HG03066 (cell line): ENCODE data around the gene SLC22A16.
"Not testable (repeated sequence)": the region's sequence is repeated elsewhere in the genome, so short reads cannot be mapped to it uniquely, and the experiment has no call there.

Source experiments
- ATAC-seq: cut with Tn5 transposase; IDR thresholded peaks from one replicate; pipeline ENCODE4 v1.9.1; 2021; ENCODE audit warnings: low read depth; ENCODE audit not compliant: unreplicated experiment

The SLC22A16 gene, protein sequence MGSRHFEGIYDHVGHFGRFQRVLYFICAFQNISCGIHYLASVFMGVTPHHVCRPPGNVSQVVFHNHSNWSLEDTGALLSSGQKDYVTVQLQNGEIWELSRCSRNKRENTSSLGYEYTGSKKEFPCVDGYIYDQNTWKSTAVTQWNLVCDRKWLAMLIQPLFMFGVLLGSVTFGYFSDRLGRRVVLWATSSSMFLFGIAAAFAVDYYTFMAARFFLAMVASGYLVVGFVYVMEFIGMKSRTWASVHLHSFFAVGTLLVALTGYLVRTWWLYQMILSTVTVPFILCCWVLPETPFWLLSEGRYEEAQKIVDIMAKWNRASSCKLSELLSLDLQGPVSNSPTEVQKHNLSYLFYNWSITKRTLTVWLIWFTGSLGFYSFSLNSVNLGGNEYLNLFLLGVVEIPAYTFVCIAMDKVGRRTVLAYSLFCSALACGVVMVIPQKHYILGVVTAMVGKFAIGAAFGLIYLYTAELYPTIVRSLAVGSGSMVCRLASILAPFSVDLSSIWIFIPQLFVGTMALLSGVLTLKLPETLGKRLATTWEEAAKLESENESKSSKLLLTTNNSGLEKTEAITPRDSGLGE

DNA sequence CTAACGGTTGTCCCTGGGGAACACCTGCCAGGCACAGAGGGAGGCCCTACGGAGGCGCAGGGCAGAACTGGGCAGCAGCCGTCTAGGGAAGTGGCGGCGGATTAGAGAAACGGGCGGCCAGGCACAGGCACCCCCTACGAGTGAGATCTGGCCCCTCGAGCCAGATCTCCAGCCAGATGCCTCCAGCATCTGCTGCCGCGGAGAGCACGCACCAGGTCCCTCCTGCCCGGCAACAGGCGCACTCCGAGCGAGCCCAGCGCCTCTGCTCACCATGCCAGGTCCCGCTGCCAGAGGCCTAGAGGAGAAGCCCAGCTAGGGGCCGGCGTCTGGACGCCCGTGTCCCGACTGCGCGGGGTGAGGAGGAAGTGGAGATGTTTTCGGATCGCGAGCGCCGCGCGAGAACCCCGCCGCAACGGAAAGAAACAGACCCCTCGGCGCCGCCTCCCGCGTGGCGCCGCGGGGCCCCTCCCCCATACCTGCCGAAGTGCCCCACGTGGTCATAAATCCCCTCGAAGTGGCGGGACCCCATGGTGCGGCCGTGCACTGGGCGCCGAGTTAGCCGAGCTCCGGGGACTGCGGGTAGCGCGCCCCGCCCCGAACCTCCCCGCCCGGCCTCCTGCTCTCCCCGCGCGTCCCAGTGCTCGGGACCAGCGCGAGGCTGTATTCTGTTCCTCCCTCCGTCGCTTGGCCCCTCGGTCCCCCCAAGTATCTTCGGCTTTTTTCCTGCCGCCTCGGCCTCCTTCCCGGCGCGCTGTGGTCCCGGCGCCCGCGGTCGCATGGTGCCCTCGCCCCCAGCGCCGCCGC lies at the start of gene SLC22A16:
TSS of gene SLC22A16 (minus strand) at position 568 of the 804 bp plus-strand sequence. CDS start at position 529, 39 bp downstream.
- ATAC-seq, result no peak

DNA sequence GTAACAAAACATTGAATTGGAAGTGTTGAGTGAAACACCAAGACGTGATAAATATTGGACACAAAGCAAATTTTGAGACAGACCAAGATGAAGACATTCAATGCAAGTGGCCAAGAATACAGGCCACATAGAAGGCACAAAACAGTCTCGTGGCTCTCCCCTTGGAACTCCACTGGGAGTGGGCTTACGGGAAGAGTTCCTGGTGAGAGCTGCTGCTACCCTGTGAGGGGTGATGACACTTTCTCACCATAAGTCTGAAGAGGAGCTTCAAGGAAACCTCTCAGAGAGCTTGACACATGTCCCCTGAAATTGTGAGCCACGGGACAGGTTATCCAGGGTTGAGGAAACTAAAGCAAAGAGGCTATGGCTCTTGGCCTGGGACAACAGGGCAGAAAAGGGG lies 48.6 kb upstream of the SLC22A16 start:
- no peak for ATAC-seq

DNA sequence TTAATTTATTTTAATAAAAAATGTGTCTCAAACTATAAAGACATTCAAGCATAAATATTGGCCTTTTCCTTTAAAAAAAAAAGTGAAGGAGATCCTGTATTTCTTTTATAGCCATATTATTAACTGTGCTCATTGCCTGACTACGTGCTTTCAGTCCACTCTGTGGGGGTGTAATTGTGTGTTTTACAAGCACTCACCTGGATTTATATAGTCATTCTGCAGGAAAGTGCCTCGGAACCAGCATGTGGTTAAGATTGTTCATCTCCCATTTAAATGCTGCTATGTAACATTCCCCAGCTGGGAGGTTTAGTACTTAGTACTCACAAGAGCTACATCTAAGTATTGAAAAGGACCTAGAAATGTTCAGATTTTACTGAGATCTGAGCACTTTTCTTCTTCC lies 47.9 kb upstream of the SLC22A16 start:
- no peak for ATAC-seq

DNA sequence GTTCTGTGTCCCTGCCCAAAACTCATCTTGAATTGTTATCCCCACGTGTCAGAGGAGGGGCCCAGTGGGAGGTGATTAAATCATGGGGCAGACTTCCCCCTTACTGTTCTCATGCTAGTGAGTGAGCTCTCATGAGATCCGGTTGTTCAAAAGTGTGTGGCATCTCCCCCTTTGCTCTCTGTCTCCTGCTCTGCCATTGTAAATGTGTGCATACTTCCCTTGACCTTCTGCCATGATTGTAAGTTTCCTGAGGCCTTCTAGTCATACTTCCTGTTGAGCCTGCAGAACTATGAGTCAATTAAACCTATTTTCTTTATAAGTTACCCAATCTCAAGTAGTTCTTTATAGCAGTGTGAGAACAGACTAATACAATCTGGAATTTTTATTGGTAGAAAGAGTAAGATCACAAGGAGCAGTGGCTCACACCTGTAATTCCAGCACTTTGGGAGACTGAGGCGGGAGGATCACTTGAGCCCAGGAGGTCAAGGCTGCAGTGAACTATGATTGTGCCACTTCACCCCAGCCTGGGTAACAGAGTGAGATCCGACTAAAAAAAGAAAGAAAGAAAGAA lies 47.1 kb upstream of the SLC22A16 start:
- ATAC-seq, result no peak

DNA sequence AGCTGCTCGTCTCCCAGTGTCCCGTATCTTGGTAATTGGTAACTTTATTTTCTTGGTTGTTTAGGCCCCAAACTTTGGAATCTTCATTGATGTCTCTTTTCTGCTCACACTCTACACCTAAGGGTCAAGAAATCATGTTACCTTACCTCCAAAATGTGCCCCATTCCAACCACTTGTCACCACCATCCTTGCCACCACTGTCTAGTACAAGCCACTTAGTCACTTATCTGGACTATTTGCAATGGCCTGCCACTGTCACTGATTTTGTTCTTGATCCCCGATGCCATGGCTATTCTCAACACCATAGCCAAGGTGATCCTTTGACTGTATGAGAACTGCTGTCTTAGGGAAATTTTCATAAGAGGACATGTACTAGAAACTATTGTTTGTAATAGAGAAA lies 46.0 kb upstream of the SLC22A16 start:
- no peak for ATAC-seq

DNA sequence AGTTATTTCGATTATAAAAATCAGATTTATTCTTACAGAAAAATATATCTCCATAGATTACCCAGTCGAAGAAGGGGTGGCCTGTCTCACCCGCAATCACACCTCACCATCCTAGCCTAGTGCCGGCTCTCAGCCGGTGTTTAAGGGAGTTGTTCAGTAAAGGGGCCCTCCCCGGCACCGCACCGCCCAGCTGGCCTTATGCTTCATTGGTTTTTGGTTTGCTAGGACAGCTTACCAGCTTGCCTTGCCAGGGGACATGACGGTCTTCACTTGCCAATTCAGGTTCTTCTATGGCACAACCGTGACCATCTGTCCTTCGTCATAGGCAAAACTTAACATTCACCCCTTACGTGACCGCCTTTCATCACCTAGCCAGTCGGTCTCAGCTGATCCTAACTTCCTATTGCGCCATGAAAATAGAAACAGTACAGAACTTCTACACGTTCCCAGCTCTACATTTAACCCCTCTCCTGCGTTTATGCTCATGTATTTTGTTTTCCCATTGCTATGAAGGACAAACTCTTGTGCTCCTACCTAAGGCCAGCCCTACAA lies 44.7 kb upstream of the SLC22A16 start:
- no peak for ATAC-seq

DNA sequence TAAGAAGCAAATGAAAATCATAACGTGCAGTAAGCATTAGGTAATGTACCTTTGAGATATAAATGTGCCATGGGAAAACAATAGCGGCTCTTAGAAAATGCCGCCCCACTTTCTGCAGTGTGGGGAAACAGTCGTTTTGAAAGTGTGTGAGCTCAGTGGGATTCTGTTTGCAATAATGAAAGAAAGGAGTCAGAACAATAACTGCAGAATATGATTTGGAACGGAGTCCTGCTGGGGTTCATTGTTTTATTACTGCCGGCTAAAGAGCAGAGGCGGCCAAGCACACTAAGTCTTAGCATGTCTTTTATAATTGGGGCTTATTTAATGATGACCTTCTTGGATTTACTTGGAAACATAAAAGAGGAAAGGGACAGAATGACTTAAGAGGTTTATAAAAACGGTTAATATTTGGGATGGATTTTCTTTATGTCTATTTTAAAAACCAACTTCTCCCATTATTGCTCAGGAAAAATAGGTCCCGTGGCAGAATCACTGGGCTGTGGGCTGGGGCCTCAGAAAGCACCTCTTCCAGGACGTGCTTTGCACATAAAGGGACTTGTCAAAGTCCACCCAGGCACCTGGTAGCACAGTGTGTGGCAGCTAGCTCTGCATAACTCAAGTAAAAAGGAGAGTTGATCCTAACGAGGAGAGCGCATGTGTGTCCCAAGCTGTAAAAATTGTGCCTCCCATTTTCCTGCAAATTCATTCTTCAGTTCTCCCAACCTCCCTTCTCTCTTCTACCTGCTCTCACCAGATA lies 44.0 kb upstream of the SLC22A16 start:
- ATAC-seq, result no peak

DNA sequence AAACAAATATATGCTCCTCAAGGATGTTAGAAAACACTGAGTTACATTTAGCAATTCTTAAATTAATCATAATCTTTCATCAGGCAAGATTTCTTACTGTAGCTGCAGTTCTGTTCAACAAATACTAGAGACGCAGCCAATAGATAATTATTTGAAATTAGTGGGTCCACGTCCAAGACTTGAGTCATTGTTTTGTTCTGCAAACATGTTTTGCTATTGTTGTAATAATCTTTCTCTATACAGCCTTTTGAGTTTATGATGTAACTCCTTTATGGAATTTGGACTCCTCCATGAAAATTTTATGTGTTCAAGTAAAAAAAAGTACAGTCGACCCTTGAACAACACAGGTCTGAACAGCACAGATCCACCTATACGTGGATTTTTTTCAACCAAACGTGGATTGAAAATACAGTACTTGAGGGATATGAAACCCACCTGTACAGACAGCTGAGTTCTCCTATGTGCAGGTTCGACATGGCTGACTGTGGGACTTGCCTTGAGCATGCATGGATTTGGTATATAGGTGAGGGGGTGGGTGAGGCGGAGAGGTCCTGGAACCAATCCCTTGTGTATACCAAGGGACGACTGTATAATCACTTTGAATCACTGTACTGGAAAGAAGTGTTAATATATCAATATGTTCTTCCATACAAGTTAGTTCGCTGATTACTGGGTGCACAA lies 41.3 kb upstream of the SLC22A16 start:
- ATAC-seq, result no peak

DNA sequence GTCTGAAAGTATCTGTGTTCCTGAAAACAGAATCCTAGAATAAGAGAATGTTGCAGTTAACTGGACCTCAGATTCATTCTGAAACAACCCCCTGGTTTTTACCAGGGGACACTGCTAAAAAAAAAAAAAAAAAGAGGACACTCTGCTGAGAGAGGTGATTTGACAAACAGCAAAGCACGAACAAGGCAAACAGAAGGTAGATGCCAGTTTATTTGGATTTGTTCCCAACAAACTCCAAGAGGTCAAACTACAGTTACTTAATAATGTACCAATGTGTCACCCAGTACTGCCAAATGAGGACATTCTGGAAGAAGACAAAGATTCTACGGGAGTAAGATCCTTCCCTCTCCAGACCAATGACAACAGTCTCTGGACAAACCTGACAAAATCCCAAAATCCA lies 40.6 kb upstream of the SLC22A16 start:
- no peak for ATAC-seq

DNA sequence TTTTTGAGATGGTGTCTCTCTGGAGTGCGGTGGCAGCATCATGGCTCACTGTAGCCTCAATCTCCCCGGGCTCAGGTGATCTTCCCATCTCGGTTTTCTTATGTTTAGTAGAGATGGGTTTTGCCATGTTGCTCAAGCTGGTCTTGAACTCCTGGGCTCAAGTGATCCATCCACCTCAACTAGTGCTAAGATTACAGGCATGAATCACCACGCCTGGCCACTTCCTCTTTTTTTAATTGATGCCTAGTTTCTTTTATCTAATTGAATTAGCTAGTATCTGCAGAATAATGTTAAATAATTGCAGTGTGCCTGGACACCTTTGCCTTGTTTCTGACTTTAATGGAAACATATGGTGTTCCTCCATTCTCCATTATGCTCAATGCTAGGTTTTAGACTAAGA lies 38.4 kb upstream of the SLC22A16 start:
- ATAC-seq, result no peak

DNA sequence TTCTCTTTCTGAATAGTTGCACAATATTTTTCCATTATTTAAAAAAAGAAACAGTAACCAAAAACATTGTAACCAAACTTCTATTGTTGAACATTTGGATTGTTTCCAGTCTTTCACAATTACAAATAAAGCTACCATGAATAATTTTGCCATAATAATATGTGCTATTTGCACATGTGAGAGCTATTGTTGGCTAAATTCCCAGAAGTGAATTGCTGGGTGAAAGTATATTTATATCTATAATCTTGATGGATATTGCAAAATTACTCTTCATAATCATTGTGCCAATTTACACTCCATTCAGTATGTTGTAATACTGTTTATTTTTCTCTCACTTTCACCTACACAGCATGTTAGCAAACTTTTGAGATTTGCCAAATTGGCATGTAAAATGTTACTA lies 36.6 kb upstream of the SLC22A16 start:
- ATAC-seq, result no peak

DNA sequence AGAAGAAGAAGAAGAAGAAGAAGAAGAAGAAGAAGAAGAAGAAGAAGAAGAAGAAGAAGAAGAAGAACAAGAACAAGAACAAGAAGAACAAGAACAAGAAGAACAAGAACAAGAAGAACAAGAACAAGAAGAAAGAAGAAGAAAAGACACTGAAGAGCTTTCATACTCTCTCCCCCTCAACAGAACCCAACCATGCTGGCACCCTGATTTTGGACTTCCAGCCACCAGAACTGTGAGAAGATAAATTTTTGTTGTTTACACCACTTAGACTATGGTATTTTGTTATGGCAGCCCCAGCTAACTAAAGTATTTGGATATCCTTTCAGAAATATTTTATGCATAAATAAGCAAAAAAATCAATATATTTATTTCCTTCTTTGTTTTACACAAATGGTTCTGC lies 36.1 kb upstream of the SLC22A16 start:
- ATAC-seq, result not testable (repeated sequence)

DNA sequence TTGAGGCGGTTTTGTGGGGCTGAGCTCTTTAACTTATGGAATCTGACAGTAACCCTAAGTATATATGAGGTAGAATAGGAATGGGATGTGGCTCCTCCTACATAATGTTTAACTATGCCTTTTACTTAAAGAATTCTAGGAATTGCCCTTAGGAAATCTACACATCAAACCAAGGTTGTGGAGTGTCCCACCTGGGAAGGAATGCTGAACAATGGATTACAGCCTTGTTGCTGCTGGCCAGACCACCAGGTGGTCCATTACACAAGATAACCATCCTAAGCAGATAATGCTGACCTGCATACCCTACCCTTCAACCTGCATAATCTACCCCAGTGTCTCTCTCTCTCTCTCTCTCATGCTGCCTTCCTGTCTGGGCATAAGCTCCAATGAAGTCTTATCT lies 35.0 kb upstream of the SLC22A16 start:
- ATAC-seq, result no peak

DNA sequence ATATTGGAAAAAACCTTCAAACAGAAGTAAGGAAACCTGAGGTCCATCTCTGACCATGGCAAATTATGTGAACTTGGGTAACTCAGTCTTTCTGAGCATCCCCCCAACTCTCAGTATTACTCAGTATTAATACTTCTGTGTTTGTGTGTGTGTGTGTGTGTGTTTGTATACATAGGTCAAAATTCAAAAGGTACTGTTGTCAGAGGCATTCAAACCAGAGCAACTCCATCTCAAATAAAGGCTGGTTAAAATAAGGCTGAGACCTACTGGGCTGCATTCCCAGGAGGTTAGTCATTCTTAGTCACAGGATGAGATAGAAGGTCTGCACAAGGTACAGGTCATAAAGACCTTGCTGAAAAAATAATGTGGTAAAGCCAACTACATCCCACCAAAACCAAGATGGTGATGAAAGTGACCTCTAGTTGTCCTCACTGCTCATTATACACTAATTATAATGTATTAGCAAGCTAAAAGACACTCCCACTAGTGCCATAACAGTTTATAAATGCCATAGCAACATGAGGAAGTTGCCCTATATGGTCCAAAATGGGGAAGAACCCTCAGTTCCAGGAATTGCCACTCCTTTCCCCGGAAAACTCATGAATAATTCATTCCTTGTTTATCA lies 33.3 kb upstream of the SLC22A16 start:
- ATAC-seq, result no peak

DNA sequence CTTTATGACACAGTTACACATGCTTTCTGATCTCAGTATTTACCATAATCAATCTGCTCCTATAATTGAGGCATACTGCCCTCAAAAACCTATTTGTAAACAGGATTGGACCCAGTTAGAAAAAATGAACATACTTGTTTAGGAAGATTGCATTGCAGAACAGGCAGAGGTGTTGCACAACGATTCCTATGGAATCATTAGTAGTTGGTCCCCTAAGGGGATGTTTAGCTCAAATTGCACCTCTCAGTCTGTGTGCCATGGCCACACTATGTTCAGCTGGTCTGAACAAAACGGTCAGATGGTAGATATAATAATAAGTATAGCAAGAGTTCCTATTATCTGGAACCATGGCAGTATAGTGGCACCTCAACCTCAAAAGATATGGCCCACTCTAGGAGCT lies 28.5 kb upstream of the SLC22A16 start:
- ATAC-seq, result not testable (repeated sequence)

DNA sequence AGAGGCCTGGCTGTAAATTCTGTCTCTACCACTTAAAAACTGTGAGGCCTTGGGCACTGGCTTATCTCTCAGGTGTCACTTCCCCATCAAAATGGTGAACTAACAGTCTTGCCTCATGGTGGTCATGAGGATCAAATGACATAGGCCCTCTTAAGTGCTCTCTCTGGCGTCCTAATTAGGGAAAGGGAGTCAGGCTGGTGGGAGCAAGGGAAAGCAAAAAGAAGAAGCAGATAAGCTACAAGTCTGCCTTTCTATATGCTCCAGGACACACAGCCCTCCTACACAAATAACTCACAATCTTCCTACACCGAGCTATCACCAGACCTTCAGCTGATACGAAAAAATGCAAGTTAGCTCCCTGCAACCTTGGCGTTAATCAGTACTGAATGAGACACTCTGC lies 19.5 kb upstream of the SLC22A16 start:
- no peak for ATAC-seq

DNA sequence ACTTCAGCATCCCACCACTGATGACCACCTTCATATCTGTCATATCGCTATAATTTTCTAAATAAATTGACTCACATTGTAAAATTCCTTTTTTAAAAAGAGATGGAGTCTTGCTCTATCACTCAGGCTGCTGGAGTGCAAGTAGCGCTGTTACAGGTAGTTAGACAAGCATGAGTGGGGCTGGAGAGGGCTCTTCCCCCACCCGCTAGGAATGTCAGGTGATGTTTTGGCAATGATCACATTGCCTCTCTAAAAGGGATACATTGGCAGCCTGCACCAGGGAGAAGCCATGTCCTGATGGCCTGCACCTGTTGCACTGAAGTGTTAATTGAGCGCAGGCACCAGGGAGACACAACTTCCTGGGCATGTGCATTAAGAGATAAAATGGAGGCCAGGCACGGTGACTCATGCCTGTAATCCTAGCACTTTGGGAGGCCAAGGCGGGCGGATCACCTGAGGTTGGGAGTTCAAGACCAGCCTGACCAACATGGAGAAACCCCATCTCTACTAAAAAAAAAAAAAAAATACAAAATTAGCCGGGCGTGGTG lies 16.9 kb upstream of the SLC22A16 start:
- ATAC-seq, result no peak

DNA sequence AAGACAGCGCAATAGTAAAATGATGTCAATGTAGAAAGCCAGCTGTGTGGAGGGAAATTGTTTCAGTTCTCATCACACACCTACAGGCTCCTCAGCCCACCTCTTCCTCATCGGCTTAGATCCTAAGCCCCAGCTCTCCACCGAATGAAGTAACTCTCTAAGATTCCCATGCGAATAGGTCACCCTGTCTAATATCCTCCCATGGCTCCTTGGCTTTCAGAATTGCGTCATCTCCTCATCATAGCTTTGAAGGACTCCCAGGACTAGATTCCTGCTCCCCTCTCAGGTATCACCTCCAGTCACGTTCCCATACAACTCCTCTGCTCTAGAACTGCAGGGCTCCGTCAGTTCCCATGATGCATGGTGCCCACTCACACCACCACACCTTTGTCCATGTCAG lies 16.2 kb upstream of the SLC22A16 start:
- no peak for ATAC-seq
